Breast epithelium (tissue), 4 donors: Measurements from ENCODE around the gene VGLL4. TPM values are rescaled to one million over a fixed set of nuclear protein-coding genes. Genes with fewer than 3 reads are reported as not detected.
"Not testable (repeated sequence)": the region's sequence is repeated elsewhere in the genome, so short reads cannot be mapped to it uniquely, and the experiment has no call there.

Experiments used
- DNase-seq, 2 donors: peaks; one replicate each; pipeline ENCODE4 v3.0.0-alpha.2; 2019; ENCODE audit warnings: low spot score in 2 of 2
- H3K27ac ChIP-seq, 2 donors: fragments of 200-600 bp; sonication (generic) in 1 of 2; one replicate each; pipeline ENCODE4 v1.5.1; 2016 to 2019; ENCODE audit warnings: mild to moderate bottlenecking in 1 of 2
- H3K27me3 ChIP-seq, 2 donors: fragments of 200-600 bp; sonication (generic) in 1 of 2; one replicate each; pipeline versions ENCODE4 v1.5.1 to v1.6.0; 2017 to 2019; ENCODE audit warnings: control low read depth in 1 of 2, mild to moderate bottlenecking in 1 of 2
- H3K36me3 ChIP-seq: fragments of 200-600 bp; one replicate; pipeline ENCODE4 v1.5.1; 2019
- H3K4me1 ChIP-seq, 2 donors: fragments of 200-600 bp; sonication (generic); one replicate each; pipeline ENCODE4 v1.5.1; 2016 to 2019; ENCODE audit warnings: control low read depth in 1 of 2
- H3K4me3 ChIP-seq, 3 donors: fragments of 200-600 bp; sonication (generic); 1 replicate in 2 of 3; 2 replicates in 1 of 3; pipeline ENCODE4 v1.5.1; 2016 to 2019; ENCODE audit warnings: mild to moderate bottlenecking in 3 of 3, moderate library complexity in 2 of 3
- H3K9me3 ChIP-seq, 2 donors: fragments of 200-600 bp; sonication (generic) in 1 of 2; one replicate each; pipeline ENCODE4 v1.5.1; 2016 to 2019; ENCODE audit warnings: control low read depth in 1 of 2
- CTCF ChIP-seq, 3 donors: fragments of 450-650 bp; IDR thresholded peaks; one replicate each; pipeline ENCODE4 v1.5.1; 2016 to 2017; ENCODE audit warnings: antibody characterized with exemption in 3 of 3, mild to moderate bottlenecking in 3 of 3, moderate library complexity in 3 of 3
- POLR2A ChIP-seq: fragments of 450-650 bp; IDR thresholded peaks from one replicate; pipeline ENCODE4 v1.6.1; 2016; ENCODE audit warnings: antibody characterized with exemption, mild to moderate bottlenecking, moderate library complexity
- POLR2AphosphoS5 ChIP-seq, 3 donors: sonication (generic); formaldehyde crosslinking; IDR thresholded peaks; one replicate each; pipeline ENCODE4 v1.6.1; 2017; ENCODE audit warnings: antibody characterized with exemption in 3 of 3
- intact Hi-C: fragments of 100-400 bp; cut with DNase I; formaldehyde crosslinking; loops from one replicate; pipeline ENCODE4 v1.15.1; 2023; ENCODE audit warnings: low total_unique reads
- total RNA-seq, 3 donors: library from RNA; depleted of rRNA; stranded (reverse); fragments of >200 nt; gene quantifications; one replicate each; pipeline ENCODE4 v1.1.0, GENCODE V29; 2016

The VGLL4 gene
- total RNA-seq, 3 donors from 2014 or later = 48.0 to 90.0 (median 68.5) TPM

- H3K36me3 ChIP-seq = no peaks in the 10 kb centered on the region
- DNase-seq = no peak
- no peak overlapping the region for H3K27ac ChIP-seq
- no peak overlapping the region for H3K4me3 ChIP-seq
- no peaks in the 10 kb centered on the region for H3K4me1 ChIP-seq
- no peaks in the 10 kb centered on the region for H3K9me3 ChIP-seq
- no peaks in the 10 kb centered on the region for H3K27me3 ChIP-seq
- no peak for TF ChIP-seq POLR2AphosphoS5 (IDR thresholded peaks at IDR 0.05)
- intact Hi-C loops = no loop called here
Observed at GRCh38 chr3:11689749-11690148, 46.0 kb upstream of the VGLL4 start.

GRCh38 chr3:11684980-11685379, 41.3 kb upstream of the VGLL4 start:
- H3K27ac ChIP-seq, H3K27me3 ChIP-seq, H3K4me3 ChIP-seq, intact Hi-C loops, H3K36me3 ChIP-seq, DNase-seq, H3K4me1 ChIP-seq, H3K9me3 ChIP-seq: not testable (repeated sequence)

GRCh38 chr3:11680509-11680908, 36.8 kb upstream of the VGLL4 start:
- Histone ChIP-seq H3K9me3 (no peaks in the 10 kb centered on the region), H3K36me3 (no peaks in the 10 kb centered on the region), H3K27me3 (no peaks in the 10 kb centered on the region), H3K4me3 (no peak overlapping the region), H3K4me1 (no peaks in the 10 kb centered on the region), H3K27ac (no peak overlapping the region)
- intact Hi-C loops = no loop called here
- no peak for DNase-seq
- TF ChIP-seq POLR2AphosphoS5 (IDR thresholded peaks at IDR 0.05) (no peak), POLR2A (no peak), CTCF (IDR thresholded peaks at IDR 0.05) (no peak)

GRCh38 chr3:11679964-11680363, 36.2 kb upstream of the VGLL4 start:
- intact Hi-C loops = no loop called here
- DNase-seq = no peak
- H3K27ac ChIP-seq = no peak overlapping the region
- TF ChIP-seq POLR2A (no peak), CTCF (IDR thresholded peaks at IDR 0.05) (no peak), POLR2AphosphoS5 (IDR thresholded peaks at IDR 0.05) (no peak)
- no peaks in the 10 kb centered on the region for H3K9me3 ChIP-seq
- H3K4me1 ChIP-seq = no peaks in the 10 kb centered on the region
- no peak overlapping the region for H3K4me3 ChIP-seq
- H3K36me3 ChIP-seq = no peaks in the 10 kb centered on the region
- H3K27me3 ChIP-seq = no peaks in the 10 kb centered on the region

DNA sequence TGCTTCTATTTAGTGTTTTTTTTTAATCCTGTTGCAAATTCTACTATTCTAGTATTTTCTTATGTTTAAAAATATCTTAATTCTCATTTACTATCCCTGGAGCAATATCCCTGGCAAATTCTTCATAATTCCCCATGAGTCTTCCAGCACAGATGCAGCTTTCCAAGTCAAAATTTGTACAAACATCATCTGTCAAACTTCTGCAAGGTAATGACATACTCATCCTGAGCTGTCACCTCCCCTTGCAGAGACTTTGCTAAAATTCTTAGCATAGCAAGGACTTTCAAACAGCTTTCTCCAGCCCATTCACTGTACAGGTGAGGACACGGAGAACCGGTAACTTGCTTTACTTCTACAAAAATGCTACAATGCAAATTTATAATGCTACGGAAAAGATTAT, 28.6 kb upstream of the VGLL4 start:
- intact Hi-C loops = no loop called here
- Histone ChIP-seq H3K9me3 (no peaks in the 10 kb centered on the region), H3K4me3 (no peak overlapping the region), H3K27me3 (no peaks in the 10 kb centered on the region), H3K27ac (no peak overlapping the region), H3K4me1 (peaks cover 0 to 10% of the 10 kb centered on the region in 2 donors), H3K36me3 (no peaks in the 10 kb centered on the region)
- DNase-seq = no peak
- TF ChIP-seq POLR2A (no peak), CTCF (IDR thresholded peaks at IDR 0.05) (no peak), POLR2AphosphoS5 (IDR thresholded peaks at IDR 0.05) (no peak)

- Histone ChIP-seq H3K4me1 (peaks cover 0 to 10% of the 10 kb centered on the region in 2 donors), H3K36me3 (no peaks in the 10 kb centered on the region), H3K27ac (peak overlapping the region; percentile 58 to 68), H3K4me3 (no peak overlapping the region), H3K9me3 (no peaks in the 10 kb centered on the region), H3K27me3 (no peaks in the 10 kb centered on the region)
- intact Hi-C loops = no loop called here
- DNase-seq = no peak
- TF ChIP-seq POLR2AphosphoS5 (IDR thresholded peaks at IDR 0.05) = no peak
- TF ChIP-seq CTCF (IDR thresholded peaks at IDR 0.05) = no peak
- no peak for TF ChIP-seq POLR2A
Observed at GRCh38 chr3:11671648-11672100, 28.0 kb upstream of the VGLL4 start.
